Hypothalamus (tissue), 51 donors: ENCODE results near the gene BBX.
"Not testable (repeated sequence)": the region's sequence is repeated elsewhere in the genome, so short reads cannot be mapped to it uniquely, and the experiment has no call there.

ENCODE experiments used
- DNase-seq, 51 donors: peaks; one replicate each; lab custom pipeline; 2025; lab: John Stamatoyannopoulos, UW

Gene BBX

GRCh38 chr3:107680698-107681097 is 157.9 kb downstream of the BBX start:
- DNase-seq = no peak

DNA sequence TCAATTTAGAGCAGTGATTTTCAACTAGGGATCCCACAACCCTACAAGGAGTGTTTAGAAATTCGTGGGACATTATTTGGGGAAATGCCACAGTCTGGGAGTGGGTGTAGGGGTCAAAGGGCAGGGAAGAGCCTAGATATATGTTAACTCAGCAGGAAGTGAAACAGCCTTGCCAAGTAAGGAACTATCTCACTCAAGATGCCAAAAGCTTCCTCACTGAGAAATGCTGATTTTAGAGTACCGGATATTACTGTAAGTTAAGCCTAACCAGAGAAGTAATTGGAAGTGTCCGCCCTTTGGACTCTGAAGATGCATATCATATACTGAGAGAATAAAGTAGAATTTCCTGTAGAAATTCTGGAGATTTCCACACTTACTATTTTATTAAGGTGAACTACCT is 158.6 kb downstream of the BBX start:
- no peak for DNase-seq

DNA sequence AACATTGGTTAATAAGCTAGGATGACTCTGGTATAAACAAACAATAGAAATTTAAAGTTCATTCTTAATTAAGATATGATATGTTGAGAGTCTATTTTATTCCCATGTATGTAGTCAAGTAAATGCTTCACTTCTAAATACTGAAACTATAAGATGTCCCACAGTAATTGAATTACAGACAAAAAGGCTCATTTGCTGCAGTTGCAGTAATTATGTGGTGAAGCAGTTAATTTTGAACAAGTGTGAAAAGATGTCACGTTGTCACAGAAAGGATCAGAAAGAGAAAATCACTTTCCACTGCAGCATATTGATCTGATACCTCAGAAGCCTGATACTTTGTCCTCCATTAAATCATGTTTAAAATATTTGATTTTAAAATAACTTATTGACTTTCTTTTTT is 159.8 kb downstream of the BBX start:
- DNase-seq = no peak

- no peak for DNase-seq
These were observed 160.7 kb downstream of the BBX start for GRCh38 chr3:107683447-107683846.

DNA sequence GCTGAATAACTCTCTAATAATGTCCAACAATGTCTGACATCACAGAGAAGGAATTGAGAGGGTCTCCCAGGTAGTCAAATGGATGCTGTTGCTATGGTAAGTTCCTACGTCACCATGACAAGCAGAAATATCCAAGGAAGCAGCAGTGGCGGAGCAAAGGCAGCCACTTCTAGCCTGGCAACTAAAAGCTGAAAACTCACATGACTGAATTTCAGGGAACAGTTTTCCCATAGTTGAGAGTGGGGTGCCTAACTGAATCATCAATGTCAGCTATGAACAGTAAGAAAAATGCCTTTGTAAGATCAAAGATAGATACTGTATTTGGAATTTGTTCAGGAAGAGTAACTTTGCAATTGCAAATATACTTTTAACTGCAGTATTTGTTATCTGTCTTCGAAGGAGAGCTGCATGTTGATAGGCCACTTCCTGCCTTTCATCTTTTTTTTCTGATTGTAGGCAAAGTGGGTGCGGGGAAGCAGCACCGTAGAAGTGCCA is 161.7 kb downstream of the BBX start:
- no peak for DNase-seq

DNA sequence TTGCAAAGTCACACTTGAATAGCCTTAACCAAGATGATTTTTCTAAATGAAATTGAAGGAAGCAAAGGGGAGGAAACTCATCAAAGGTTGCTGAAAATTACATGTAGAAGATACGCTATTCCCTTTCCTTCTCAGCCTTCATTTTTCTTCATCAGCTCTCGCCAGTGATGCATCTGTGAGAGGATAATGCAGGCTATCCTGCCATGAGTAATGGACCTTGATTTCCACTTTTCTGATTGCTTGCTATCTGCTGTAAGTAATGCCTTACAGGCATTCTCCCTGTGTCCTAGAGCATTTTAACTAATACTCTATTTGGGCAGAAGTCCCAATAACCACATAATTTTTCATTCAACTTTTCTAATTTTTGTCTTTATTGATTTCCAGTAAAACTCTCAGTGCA is 162.6 kb downstream of the BBX start:
- DNase-seq = no peak

- DNase-seq = no peak
These were observed 164.4 kb downstream of the BBX start for GRCh38 chr3:107687056-107687581.

- DNase-seq = no peak
These were observed 166.6 kb downstream of the BBX start for GRCh38 chr3:107689355-107689754.

DNA sequence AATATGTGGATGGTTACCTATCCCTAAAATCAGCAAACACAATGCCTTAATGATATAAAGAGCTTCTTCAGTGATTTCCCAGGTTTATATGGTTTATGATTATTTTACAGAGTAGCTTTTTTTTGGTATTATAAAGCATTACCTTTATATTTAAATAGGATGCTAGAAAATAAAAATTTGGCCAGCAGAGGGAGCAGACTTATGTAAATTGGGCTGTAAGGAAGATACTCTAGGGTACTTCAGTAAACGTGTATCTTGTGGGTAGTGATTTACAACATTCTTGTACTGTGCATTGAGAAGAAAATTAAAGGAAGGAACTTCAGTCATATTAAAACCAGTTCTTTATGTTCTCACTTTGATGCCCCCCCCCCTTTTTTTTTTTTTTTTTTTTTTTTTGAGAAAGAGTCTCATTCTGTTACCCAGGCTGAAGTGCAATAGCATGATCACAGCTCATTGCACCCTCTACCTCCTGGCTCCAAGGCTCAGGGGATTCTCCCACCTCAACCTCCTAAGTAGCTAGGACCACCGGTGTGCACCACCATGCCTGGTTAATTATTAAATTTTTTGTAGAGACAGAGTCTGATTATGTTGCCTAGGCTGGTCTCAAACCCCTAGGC is 167.9 kb downstream of the BBX start:
- peak in 1 of 51 donors; percentile 28 for DNase-seq

- not testable (repeated sequence) for DNase-seq
These were observed 169.2 kb downstream of the BBX start for GRCh38 chr3:107691984-107692383.

DNA sequence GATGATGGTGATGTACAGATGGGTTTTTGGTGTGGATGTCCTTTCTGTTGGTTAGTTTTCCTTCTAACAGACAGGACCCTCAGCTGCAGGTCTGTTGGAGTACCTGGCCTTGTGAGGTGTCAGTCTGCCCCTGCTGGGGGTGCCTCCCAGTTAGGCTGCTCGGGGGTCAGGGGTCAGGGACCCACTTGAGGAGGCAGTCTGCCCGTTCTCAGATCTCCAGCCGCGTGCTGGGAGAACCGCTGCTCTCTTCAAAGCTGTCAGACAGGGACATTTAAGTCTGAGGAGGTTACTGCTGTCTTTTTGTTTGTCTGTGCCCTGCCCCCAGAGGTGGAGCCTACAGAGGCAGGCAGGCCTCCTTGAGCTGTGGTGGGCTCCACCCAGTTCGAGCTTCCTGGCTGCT is 174.6 kb downstream of the BBX start:
- not testable (repeated sequence) for DNase-seq

DNA sequence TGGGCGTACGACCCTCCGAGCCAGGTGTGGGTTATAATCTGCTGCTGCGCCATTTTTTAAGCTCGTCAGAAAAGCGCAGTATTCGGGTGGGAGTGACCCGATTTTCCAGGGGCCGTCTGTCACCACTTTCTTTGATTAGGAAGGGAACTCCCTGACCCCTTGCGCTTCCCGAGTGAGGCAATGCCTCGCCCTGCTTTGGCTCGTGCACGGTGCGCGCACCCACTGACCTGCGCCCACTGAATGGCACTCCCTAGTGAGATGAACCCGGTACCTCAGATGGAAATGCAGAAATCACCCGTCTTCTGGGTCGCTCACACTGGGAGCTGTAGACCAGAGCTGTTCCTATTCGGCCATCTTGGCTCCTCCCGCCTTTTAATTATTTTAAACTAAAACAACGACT is 175.1 kb downstream of the BBX start:
- DNase-seq = not testable (repeated sequence)

DNA sequence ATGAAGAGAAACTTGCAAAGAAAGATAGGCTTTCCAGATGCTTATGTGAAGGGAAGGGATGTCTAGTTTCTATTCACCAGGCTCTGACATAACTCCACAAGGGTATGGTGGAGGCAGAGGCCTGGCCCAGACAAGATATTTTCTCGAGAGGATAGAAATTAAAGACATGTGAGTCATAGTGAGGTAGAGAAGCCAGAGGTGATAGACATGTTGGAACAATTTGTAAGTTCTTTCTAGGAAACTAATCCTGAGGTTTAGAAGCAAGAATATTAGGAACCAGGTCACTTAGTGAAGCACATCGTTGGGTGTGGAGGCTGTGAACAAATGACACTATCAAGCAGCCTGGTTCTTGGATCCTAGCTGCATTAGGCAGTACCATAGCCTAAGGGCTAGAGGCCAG is 176.9 kb downstream of the BBX start:
- no peak for DNase-seq

DNA sequence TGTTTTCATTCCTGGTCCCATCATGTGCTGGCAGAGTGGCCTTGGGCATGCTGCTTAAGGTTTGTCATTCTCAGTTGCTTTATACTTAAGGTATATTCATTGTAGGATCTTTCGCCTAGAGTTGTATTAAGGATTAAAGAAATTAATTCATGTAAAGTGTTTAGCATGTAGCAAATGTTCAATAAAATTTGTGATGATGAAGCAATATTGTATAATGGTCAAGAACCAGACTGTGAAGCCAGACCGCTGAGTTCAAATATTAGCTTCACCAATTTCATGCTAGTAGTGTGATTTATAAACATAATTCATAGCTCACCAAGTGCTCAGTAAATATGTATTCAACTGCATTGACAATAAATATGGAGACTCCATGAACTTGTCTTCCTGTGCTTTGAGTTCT is 178.5 kb downstream of the BBX start:
- DNase-seq = no peak

GRCh38 chr3:107704477-107704876 is 181.7 kb downstream of the BBX start:
- no peak for DNase-seq

DNA sequence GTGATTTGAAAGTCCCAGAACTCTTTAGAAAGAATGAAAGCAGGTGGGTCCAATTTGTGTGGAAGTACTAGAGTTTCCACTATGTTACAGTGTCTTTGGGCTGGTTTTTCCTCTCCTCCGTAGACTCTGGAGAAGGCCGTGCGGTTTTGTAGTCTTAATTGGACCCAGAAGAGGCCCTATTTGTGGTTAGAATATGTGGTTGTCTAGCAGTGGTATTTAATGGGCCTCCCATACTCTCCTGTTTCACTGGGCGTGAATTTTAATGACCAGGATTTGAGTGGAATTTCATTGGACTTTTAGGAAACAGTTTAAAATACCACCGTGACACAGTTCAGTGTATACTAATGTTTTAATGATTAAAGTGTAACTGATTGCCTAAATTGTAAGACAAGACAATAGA is 182.3 kb downstream of the BBX start:
- DNase-seq = no peak

- DNase-seq = peak in 14 of 51 donors; percentile 1 to 53 (median 30)
These were observed 188.1 kb downstream of the BBX start for GRCh38 chr3:107710851-107711250.

GRCh38 chr3:107716734-107717133 is 194.0 kb downstream of the BBX start:
- DNase-seq = no peak

- DNase-seq = no peak
These were observed 195.8 kb downstream of the BBX start for GRCh38 chr3:107718547-107718946.

GRCh38 chr3:107727102-107727501 is 204.3 kb downstream of the BBX start:
- DNase-seq = no peak

GRCh38 chr3:107729686-107730085 is 206.9 kb downstream of the BBX start:
- DNase-seq = no peak

DNA sequence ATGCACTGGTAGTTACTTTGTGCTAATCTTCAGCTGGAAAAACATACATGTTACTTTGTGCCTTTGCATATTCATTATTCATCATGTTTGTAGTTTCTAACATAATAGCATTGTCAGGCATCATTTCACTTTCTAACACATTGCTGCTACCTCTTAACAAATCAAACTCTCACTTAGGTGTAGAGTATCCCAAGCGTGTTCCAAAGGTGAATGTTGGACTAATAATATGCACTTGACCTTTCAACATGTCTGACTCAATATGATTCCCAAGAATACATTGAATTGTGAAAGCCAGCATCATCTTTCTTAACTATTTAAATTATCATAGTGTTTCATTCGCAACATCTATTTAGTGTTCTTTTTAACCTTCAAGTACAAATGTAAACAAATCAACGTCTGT is 211.6 kb downstream of the BBX start:
- DNase-seq = no peak

GRCh38 chr3:107737914-107738313 is 215.2 kb downstream of the BBX start:
- DNase-seq = no peak
